ENCODE measurements around the gene GARIN5B. TPM values are rescaled to one million over a fixed set of nuclear protein-coding genes. Genes with fewer than 3 reads are reported as not detected.

Gene GARIN5B
- total RNA-seq, 1 experiment from 2014 or later, result not detected

- TF ChIP-seq EMX1 (CRISPR knock-in tag; IDR thresholded peaks at IDR 0.05) (no peak), ETV6 (CRISPR knock-in tag; IDR thresholded peaks at IDR 0.05) (no peak), GABPB1 (CRISPR knock-in tag; IDR thresholded peaks at IDR 0.05) (no peak), E2F4 (CRISPR knock-in tag; IDR thresholded peaks at IDR 0.05; ENCODE audit: borderline replicate concordance, low read depth) (no peak), ZNF263 (CRISPR knock-in tag; IDR thresholded peaks at IDR 0.05; ENCODE audit: low read depth) (no peak), FOXK1 (CRISPR knock-in tag; IDR thresholded peaks at IDR 0.05) (no peak)
- TF ChIP-seq, protein P1, sequence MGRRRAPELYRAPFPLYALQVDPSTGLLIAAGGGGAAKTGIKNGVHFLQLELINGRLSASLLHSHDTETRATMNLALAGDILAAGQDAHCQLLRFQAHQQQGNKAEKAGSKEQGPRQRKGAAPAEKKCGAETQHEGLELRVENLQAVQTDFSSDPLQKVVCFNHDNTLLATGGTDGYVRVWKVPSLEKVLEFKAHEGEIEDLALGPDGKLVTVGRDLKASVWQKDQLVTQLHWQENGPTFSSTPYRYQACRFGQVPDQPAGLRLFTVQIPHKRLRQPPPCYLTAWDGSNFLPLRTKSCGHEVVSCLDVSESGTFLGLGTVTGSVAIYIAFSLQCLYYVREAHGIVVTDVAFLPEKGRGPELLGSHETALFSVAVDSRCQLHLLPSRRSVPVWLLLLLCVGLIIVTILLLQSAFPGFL (CRISPR knock-in tag; IDR thresholded peaks at IDR 0.05; ENCODE audit: borderline replicate concordance), result no peak
- TF ChIP-seq, protein P2, sequence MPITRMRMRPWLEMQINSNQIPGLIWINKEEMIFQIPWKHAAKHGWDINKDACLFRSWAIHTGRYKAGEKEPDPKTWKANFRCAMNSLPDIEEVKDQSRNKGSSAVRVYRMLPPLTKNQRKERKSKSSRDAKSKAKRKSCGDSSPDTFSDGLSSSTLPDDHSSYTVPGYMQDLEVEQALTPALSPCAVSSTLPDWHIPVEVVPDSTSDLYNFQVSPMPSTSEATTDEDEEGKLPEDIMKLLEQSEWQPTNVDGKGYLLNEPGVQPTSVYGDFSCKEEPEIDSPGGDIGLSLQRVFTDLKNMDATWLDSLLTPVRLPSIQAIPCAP (CRISPR knock-in tag; IDR thresholded peaks at IDR 0.05), result no peak
Measured at GRCh38 chr19:55309448-55309847, 53.6 kb downstream of the GARIN5B start (continued).

DNA sequence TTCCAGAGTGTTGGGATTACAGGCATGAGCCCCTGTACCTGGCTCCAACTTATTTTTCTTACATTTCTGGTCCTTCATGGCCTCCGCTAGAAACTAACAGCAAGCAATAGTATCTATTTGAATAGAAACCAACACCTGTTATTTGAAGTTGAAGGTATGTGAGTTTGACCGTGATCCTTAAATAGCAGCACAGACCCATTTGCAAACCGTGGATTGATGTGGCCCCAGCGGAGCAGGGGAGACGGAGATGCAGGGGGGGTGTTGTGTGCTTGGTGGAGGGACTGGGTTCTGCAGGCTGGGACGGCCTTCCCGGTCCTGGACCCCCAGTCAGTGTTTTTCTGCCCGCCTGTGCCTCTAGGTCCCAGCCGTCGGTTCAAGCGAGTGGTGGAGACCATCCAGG is 54.8 kb downstream of the GARIN5B start:
- Mint-ChIP-seq H3K4me1 (peaks cover 6% of the 10 kb centered on the region), H3K27ac (no peak overlapping the region), H3K4me3 (no peak overlapping the region), H3K9me3 (no peaks in the 10 kb centered on the region), H3K36me3 (peaks cover 38% of the 10 kb centered on the region), H3K27me3 (ENCODE audit: low read depth) (no peaks in the 10 kb centered on the region)
- ATAC-seq, result no peak
- CTCF ChIA-PET, result no interaction called here
- DNase-seq (ENCODE audit: low spot score), result no peak
- POLR2A ChIA-PET, result interaction anchor here (0.6 kb wide), 1 partner anchor 85 kb away, joined by 3 read pairs; no protein-coding TSS in a partner anchor
- no peak for TF ChIP-seq MYBL2 (CRISPR knock-in tag; IDR thresholded peaks at IDR 0.05)
- no peak for TF ChIP-seq ETV6 (CRISPR knock-in tag; IDR thresholded peaks at IDR 0.05)
- no peak for TF ChIP-seq ZNF121 (CRISPR knock-in tag; IDR thresholded peaks at IDR 0.05)
- no peak for TF ChIP-seq AR (CRISPR knock-in tag; IDR thresholded peaks at IDR 0.05)

DNA sequence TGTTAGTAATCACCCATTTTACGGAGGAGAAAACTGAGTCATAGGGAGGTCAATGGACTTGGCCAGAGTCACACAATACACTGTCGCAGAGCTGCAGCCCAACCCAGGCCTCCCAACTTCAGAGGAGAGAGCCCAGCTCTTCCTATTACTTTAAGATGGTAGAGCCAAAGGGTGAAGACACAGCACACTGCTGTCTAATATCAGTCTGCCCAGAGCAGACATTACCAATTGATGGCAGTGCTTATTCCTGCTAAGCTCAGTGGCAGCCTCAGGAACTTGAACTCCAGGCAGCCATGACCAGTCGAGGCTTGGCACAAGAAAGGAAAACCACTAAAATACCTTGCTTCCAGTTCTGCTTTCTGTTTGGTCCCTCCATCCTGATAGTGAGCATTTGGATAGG is 56.3 kb downstream of the GARIN5B start:
- ATAC-seq (no peak), DNase-seq (ENCODE audit: low spot score) (no peak)
- Mint-ChIP-seq H3K27ac (no peak overlapping the region), H3K9me3 (no peaks in the 10 kb centered on the region), H3K36me3 (peaks cover 44% of the 10 kb centered on the region), H3K4me3 (no peak overlapping the region), H3K4me1 (peaks cover 10% of the 10 kb centered on the region), H3K27me3 (ENCODE audit: low read depth) (no peaks in the 10 kb centered on the region)
- TF ChIP-seq IRF2 (CRISPR knock-in tag; IDR thresholded peaks at IDR 0.05; ENCODE audit: borderline replicate concordance, low read depth) (no peak), PRRX2 (CRISPR knock-in tag; IDR thresholded peaks at IDR 0.05) (no peak), KAT7 (CRISPR knock-in tag; IDR thresholded peaks at IDR 0.05; ENCODE audit: borderline replicate concordance) (no peak), ELF4 (CRISPR knock-in tag; IDR thresholded peaks at IDR 0.05; ENCODE audit: low read depth) (no peak), NFATC4 (CRISPR knock-in tag; IDR thresholded peaks at IDR 0.05) (no peak), RORB (CRISPR knock-in tag; IDR thresholded peaks at IDR 0.05) (no peak), ZNF416 (CRISPR knock-in tag; IDR thresholded peaks at IDR 0.05) (no peak)
- ChIA-PET POLR2A (interaction anchor here (1.6 kb wide), 1 partner anchor 42 kb away, joined by 7 read pairs; no protein-coding TSS in a partner anchor), CTCF (interaction anchor here (0.9 to 1.2 kb wide), 2 partner anchors 14 to 33 kb away, joined by 3 to 4 read pairs; partner anchors contain the start of gene KMT5C)

Data from WTC11 (cell line).